COLO668 (cell line): ENCODE results near the gene ZKSCAN7.
A peak's percentile ranks its signal among the peaks of the same experiment; 100 is the strongest.
"Not testable (repeated sequence)": the region's sequence is repeated elsewhere in the genome, so short reads cannot be mapped to it uniquely, and the experiment has no call there.

ENCODE experiments used
- DNase-seq: peaks from one replicate; lab custom pipeline; 2025; ENCODE audit not compliant: unreplicated experiment; lab: John Stamatoyannopoulos, UW

ZKSCAN7 gene

GRCh38 chr3:44576613-44577012 lies 21.6 kb downstream of the ZKSCAN7 start:
- no peak for DNase-seq

DNA sequence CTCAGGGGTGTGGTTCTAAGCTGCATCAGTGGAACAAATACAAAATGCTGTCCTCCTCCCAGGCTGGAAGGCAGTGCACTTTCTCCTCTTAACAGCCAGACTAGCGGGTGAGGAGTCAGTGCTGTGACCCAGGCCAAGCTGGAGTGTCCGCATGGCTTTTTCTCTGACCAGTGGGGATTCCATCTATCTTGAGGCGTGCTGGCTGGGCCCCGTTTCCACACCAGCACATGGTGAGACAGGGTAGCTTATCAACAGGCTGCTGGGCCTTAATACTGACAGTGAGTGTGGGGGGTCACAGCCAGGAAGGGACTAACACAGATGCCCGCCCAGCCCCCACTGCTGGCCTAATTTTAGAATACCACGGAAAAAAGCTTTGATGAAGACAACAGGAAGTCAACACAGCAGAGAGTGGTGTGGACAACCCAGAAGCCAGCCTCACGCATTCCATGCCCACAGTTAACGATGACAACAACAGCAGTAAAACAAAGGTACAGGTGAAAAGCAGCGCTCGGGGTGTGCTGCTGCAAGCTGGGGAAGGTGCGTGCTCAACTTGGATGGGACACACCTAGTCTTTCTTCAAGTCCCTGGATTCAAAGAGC lies 22.5 kb downstream of the ZKSCAN7 start:
- DNase-seq, result not testable (repeated sequence)

GRCh38 chr3:44578316-44578715 lies 23.3 kb downstream of the ZKSCAN7 start:
- not testable (repeated sequence) for DNase-seq

GRCh38 chr3:44578924-44579515 lies 24.0 kb downstream of the ZKSCAN7 start:
- DNase-seq, result not testable (repeated sequence)

DNA sequence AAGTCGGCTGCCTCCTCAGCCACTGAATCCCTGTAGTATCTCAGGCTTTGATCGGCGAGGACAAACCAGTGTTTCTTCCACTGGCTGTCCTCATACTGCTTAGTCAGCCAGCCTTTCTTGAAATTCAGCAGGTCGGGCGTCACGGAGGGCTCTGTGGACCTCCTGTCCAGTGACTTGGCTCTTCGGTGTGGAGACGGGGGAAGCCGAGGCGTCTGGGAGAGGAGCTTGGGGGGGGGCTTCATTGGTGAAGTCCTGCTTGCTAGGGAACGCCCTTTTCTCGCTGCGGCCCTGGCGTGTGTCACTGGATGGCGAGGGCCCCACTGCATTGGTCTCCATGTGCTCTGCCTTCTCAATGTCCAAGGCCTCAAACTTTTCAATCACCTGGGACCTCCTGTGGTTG lies 24.8 kb downstream of the ZKSCAN7 start:
- DNase-seq, result not testable (repeated sequence)

- not testable (repeated sequence) for DNase-seq
These were observed 26.0 kb downstream of the ZKSCAN7 start for GRCh38 chr3:44580971-44581370.

DNA sequence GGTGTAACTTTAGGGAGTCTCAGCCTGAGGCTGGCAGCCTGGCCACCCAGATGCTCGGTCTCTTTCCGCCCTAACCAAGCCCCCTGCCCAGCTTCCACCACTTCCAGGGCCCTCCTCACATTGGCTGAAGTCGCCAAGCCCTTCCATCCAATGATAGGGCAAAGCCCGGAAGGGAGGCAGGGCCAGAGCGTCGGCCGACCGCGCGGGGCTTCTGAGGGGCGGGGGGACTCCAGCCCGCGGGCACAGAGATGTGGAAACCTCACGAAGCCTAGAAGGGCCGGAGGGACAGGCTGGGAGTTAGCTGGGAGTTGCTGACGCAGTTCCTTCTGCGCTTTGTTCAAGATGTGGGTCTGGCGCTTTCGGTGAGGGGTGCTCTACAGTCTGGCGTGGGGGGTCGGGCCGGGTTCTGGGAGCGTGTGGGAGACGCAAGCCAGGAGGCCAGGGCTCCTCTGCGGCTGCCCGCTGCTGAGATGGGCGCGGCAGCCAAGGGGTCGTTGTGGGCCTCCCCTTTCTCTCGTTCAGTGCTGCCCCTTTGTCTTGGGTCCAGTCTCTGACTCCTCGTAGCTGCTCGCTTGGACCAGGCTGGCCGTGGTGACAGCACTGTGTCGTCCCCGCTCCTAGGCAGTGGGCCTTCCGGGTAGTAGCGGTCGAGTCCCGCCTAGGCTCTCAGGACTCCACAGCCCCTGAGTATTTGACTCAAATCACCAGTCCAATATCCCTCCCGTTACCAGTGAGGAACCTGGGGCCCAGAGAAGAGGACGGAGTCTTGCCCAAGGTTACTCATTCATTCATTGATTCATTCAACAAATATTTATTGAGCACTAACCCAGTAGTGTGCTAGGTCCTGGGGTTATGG lies 29.9 kb downstream of the ZKSCAN7 start, which contains the start of gene ZNF660:
ZNF660 (plus strand) TSS at position 319 of the 856 bp plus-strand sequence. CDS start 9,230 bp downstream, outside the sequence.
- peak; percentile 23 for DNase-seq

DNA sequence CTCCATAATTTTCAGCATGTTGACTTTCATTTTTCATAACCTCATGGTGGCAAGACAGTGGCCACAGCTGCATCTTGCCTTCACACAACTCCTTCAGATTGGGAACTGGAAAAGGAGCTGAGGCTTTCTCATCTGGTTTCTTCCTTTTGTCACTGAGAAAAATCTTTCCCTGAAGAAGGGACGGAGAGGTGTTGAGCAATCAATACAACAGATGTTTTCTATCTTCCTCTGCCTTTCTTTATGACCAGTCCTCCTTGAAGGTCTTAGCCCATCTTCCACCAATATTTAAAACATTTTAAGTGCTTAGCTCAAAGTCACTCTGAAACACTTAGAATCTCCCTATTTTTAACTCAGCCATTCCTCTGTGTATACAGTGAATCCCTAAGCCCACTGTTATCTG lies 41.6 kb downstream of the ZKSCAN7 start:
- DNase-seq, result no peak

DNA sequence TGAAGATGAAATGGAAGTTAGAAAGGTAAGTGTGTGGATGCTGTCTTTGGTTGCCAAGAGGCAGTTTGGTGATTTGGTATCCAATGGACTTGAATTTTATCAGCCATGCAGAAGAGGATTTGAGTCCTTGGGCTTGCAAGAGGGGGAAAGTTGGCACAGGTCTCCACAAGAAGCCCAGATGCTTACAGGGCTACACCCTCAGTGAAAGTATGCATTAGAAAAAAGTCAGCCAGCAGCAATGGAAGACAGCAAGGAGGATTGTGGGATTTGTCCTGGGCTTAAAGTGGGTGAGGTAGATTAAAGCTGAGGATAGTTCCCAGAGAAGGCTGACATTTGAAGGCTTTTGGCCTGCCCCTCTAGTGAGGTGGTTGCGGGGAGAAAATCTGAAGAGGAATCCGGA lies 46.8 kb downstream of the ZKSCAN7 start:
- DNase-seq, result no peak

- DNase-seq, result no peak
These were observed 57.7 kb downstream of the ZKSCAN7 start for GRCh38 chr3:44612678-44613077.
